COLO668 (cell line): ENCODE results near the gene MAP2K3.
"Not testable (repeated sequence)": the region's sequence is repeated elsewhere in the genome, so short reads cannot be mapped to it uniquely, and the experiment has no call there.

Experiments used
- DNase-seq: peaks from one replicate; lab custom pipeline; 2025; ENCODE audit not compliant: unreplicated experiment; lab: John Stamatoyannopoulos, UW

The MAP2K3 gene

DNA sequence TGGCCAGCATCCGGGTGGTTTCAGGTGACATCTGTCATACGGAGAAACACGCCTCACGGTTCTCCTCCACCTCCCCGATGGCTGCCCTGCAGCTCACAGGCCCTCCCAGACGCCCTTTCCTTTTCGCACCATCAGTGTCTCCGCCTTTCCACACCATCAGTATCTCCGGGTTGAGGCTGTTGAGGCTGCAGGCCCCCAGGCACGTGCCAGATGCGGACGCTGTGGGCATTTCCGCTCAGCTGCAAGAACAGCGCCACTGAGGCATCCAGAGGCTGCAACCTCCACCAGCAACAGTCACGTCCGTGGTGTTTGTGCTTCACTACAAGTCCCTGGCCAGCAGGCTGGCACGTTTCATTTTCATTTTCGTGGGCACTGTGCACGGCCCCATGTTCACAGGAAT is 66.0 kb downstream of the MAP2K3 start:
- DNase-seq = not testable (repeated sequence)

DNA sequence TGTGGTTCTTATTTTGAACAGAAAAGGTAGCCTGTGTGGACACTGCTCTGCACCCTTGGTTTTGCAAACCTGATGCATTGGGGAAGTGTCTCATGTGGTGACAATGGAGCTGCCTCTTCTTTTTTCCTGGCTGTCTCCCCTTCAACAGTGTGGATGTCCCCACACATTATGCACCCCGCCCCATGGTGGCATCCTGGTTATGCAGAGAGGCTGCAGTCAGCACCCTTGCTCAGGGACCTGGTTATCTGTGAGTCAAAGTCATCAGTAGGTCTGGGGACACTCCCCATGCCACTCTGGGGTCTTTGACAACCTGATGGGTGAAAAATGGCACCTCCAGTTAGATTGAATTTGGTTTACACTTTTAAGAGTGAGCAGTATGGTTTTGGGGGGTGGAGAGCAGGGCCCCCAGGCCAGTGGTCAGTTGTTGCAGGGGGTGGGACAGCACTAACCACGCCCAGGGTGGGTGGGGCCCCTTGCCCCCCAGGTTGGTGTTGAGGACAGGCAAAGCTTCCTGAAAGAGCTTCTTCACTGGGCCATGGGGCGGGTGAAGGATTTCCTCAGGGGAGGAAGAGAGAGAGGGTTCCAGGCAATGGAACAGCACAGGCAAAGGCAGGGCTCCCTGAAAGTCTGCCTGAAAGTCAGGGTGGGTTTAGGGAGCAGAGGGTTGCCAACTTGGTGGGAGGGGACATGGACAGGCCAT is 67.0 kb downstream of the MAP2K3 start:
- DNase-seq = no peak

DNA sequence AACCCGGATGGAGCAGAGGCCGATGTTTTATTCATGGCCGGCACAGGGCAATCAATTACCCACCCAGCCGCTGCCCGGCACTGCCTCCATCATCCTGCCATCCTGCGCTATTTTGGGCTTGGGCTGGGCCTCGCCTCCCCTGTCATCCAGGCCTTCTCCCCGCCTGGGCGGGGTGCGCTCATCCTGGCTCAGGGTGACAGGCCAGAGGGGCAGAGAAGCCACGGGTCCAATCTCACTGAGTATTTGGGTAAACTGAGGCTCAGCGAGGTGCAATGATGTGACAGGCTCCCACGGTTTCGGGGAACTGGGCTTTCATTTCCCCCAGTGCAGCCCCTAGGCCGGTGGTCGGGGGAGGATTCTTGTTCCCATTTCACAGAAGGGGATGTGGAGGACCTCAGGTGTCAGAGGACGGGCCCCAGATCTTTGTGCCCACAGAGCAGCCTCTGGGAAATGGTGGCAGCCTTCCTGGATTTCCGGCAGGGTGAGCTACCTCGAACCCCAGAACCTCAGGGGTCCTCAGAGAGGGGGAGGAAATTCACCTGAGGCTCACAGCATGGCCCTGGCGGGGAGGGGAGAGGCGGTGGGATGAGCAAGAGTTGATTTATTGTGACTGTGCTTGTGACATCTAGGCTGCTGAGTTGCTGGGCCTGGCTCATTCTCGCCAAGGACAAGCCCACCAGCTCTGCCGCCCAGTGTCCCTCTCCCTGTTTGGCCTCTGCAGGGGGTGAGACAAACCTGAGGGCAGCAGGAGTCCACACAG is 67.9 kb downstream of the MAP2K3 start:
- no peak for DNase-seq

DNA sequence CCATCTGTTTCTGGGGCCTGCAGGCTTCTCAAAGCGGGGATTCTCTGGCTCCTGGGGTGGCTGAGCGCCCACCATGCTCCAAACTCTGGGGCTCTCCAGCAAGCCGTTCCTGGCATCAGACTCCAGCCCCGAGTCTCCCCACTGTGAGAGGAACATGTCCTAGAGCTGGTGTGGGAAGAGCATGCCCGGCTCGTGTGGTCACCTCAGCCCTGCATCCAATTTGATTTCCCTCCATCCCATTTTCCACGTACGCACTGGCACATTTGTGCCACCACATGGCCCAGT is 68.4 kb downstream of the MAP2K3 start:
- DNase-seq = no peak

DNA sequence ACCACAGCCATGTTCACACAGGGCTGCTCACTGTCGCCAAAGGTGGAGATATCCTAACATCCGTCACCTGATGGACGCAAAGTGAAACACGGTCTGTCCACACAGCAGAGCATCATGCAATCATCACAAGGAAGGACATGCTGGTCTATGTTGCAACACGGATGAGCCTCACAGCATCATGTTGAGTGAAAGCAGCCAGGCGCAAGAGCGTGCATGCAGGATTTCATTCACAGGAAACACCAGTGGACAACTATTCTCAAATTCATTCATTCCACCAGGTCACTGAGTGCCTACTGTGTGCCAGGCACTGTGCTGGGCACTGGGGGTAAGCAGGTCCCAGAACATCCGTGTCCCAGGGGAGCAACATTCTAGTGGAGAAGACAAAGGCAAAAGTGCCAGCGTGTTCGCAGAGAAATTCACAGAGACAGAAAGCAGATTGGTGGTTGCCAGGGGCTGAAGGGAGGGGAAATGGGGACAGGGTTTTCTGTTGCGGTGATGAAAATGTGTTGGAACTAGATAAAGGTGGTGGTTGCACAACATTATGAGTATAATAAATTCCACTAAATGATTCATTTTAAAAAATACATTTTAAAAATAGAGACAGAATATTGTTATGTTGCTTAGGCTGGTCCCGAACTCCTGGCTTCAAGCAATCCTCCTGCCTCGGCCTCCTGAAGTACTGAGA is 69.0 kb downstream of the MAP2K3 start:
- no peak for DNase-seq

DNA sequence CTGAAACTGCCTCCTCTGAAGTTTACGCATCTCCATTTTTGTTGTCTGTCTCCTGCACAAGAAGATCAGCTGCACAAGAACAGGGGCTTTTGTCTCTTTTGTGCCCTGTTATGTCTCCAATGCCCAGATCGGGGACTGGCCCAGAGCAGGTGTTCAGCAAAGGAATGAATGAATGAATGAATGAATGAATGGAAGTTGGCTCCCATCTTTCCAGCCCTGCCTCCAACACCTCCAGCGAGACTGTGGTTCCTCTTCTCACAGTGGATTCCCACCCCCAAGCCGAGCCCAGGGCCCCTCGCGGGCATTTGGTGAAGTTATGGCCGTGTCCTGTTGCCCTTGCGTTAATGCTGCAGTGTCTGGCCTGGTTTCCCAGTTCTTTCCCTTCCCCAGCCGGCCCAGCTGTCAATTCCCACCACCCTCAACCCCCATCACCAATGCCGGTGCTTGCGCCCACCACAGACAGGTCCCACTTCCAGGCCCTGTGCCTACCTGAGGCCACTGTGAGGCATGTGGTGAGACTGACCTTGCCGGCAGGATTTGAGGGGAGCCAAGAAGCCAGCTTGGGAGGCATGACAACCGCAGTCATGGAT is 70.4 kb downstream of the MAP2K3 start:
- DNase-seq = no peak

DNA sequence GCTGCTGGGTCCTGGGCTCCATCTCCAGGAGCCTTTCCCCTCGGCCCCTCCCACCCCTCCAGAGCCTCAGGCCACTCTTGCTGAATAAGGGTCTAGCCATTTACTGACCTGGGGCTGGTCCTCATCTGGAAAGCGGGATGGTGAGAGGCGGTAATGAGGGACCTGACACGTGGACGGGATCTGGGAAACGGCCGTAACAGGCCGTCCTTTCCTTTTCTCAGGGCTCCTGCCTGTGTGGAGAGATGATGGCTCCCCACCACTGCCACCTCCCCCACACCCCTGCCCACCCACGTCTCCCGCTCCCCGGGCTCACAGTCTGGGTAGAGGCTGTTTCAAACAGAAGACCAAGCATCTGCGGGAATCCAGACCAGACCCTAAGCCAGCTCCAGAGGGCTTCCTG is 71.1 kb downstream of the MAP2K3 start:
- no peak for DNase-seq

DNA sequence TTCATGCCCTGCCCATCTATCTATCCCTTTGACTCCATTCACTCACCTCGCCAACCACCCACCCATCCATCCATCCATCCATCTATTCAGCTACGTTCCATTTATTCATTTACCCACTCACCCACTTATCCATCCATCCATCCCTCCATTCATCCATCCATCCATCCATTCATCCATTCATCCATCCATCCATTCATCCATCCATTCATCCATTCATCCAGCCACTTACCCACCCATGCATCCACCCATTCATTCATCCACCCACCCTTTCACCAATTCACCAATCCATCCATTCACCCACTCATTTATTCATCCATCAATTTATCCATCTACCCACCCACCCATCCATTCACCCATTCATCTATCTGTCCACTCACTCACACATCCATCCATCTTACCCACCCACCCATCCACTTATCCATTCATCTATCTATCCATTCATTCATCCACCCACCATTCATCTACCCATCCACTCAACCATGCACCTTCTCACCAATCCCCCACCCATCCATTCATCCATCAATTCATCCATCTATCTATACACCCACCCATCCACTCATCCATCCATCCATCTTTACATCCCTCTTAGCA is 72.1 kb downstream of the MAP2K3 start:
- DNase-seq = no peak

DNA sequence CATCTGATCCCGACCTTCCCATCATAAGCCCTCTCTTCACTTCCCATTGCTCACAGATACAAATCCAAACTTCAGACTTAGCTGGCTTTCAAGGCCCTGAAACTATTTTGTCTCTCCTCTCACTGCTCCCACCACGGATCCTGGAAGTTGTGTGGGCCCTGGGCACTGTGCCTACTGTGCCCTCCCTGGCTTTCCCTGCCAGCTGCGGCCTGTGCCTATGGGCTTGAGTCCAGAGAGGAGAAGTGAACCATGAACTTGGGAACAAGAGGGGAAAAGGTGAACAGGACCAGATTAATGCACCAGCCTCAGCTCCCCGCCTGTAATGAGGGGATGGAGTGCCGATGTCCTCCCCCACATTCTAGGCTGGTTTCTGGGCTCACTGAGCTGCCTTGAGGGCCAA is 72.8 kb downstream of the MAP2K3 start:
- DNase-seq = no peak

DNA sequence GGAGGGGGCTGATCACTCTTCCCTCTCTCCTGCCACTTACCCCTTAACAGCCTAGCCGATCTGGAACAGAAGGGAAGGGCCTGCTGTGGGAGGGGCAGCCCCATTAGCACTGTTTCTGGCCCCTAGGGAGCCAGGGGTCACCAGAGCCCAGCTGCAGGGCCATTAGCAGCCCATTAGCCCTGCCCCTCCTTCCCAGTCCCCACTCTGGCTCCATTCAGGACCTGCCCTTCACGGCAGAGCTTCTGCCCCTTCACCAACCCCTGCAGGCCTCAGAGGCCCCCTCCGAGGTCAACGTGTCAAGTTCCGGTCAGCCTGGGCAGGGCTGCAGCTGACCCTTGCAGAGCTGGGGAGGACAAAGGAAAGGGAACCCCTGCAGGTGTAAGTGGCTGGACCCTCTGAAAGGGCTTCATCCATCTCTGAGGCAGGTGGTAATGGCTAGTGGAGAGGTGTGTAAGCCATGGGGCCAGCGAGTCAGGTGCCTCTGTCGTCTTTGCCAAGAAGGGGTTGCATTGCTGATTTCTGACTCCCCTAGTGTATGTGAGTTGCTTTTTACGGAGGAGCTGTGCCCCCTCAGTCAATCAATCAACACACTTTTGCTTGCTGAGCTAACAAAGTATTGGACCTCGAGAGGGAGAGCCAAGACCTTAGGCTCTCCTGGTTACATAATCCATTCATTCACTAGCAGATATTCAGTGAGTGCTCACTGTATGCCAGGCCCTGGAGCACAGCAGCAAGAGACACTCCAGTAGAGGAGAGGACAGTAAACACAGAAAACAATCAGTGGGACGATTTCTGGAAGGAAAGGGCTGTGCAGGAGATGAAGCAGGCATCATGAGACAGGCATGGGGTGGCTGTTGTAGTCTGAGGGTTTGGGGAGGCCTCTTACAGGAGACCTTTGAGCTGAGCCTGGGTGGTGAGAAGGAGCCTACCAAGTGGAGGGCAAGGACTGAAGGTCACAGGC is 73.5 kb downstream of the MAP2K3 start:
- DNase-seq = no peak

DNA sequence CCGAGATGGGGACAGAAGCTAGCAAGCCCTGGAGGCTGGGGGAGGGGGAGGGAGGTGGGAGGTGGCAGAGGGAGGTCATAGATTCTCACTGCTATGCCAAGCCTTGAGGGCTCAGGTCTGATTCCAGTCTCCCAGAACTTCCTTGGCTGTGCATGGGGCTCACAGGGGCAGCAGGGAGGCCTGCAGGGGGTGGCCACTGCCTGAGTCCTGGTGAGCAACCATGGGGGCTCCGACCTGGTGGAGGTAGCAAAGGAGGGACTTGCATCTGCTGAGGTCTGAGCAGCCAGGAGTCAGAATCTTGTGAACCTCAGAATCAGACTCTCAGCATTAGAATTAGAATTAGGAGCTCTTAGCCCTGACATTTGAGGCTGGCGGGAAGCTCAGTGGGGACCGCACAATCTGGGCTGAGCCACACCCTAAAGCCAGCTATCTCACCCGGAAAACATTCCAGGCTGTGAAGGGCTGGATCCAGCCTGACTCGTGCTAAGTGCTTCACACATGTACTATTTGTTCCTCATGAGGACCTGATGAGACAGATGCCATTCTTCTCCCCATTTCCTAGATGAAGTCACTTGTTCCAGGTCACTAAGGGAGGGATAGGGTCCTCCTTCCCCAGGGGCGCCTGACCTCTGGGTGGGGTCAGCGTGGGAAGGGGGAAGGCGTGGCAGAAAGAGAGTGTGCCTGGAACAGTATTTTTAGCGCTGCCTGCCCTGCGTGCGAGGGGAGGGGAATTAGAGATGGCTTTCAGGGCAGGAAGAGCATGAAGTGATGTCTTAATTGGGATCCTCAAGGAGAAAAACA is 74.4 kb downstream of the MAP2K3 start:
- DNase-seq = no peak

DNA sequence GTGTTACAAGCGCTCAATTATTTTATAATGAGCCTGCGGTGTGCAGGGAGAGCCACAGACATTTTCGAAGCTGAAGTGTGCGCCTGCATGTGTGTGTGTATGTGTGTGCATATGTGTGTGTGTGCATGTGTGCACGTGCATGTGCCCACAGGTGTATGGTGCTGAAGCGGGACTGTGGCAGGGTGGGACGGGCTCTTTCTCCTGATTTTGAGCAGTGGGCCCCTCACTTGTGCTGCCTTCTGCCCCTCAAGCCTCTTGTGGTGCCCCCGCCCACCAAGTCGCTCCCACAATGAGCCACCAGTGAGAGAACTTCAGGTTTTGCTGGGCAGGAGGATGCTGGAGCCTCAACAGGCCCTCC is 75.0 kb downstream of the MAP2K3 start:
- DNase-seq = no peak

DNA sequence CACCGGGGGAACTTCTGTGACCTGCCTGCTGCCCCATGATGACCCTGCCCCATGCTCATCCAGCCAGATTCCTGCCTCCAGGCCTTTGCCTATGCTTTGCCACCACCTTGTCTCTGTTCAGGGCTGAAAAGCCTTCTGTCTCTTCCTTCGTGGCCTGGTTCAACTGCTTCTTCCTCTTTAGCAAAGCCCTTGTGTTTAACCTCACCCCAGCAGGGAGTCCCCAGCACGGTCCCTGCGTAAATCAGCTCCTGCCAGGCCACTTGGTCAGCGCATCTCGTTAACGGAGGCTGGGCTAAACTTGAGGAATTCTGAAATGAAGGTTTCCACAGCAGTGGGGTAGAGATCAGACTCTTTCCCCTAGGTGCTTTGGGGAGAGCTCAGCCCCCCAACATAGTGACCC is 75.5 kb downstream of the MAP2K3 start:
- DNase-seq = no peak

DNA sequence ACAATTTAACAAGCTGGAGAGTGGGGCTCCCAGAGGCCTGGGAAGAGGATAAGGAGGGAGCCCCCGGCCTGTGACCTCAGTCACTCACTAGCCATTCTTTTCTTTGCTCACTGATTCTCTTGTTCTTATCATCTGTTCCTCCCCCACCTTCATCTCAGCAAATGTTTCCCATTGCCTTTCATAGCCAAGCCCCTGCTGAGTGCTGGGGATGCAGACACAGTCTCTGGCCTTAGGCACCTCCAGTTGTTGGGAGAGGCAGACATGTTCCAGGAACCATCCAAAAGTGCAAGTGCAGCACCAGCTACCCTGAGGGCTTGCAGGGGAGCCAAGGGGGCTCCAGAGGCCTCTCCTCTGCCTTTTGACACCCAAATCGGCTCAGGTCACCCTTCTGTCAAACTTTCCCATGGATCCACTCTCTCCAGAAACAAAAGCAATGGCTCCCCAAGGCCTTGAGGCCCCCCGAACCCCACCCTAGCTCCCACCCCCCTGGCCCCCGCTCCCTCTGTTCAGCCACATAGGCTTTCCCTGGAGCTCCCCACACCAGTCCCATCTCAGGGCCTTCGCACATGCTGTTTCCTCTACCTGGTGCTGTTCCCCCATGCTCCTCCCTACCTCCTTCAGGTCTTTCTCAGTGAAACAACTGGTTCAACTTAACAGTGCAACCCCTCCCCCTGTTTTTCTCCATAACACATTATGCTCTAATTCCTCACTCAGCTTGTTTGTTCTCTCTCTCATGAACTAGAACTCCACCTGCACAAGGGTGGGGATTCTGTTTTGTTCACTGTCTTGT is 76.7 kb downstream of the MAP2K3 start:
- DNase-seq = no peak

DNA sequence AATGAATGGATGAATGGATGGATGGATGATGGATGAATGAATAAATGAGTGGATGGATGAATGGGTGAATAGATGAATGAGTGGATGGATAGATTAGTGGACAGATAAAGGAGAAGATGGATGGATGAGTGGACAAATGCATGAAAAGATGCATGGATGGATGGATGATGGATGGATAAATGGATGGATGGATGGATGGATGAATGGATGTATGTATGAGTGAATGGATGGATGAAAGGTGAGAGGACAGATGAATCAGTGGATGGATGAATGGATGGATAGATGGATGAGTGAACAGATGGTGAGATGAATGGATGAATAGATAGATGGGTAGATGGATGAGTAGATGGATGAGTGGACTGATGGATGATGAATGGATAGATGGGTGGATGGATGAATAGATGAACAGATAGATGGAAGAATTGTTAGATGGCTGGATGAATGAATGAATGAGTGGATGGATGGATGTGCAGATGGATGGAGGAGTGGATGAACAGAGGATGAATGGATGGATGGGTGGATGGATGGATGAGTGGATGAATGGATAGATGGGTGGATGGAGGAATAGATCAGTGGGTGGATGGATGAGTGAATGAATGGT is 77.9 kb downstream of the MAP2K3 start:
- DNase-seq = no peak

DNA sequence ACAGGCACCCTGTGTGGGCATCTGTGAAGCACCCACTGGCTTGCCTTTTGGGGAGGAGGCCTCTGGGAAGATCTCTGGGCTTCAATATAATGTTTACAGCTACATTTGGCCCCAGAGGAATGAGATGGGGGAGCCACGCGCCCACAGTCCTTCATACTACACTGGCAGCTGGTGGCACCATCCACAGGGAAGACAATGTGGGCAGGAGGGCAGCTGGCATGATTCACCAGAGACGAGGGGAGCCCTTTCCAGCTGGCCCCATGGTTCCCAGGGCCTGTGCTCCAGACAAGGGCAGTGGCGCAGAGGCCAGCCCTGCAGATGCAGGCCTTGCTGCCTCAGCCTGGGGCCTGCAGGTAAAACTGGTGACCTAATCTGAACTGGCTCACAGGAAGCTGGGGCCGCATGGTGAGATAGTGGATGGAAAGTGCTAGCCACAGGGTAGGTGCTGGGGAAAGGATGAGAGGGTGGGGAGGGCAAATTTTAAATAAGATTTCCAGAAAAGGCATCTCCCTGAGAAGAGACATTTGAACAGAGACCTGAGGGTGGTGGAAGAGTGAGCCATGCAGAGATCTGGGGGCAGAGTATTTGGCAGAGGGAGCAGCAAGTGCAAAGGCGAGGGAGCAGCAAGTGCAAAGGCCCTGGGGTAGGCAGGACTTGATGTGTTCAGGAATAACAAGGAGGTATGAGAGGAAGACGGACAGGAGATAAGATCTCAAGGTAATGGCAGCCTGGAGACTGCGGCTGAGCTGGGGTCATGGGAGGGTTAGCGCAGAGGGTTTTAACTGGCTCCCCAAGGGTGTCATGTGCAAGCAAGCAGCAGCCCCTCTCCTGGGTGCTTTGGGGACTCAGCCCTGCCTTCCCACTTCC is 79.5 kb downstream of the MAP2K3 start:
- no peak for DNase-seq
